ENCODE data around the gene PECR. TPM values are rescaled to one million over a fixed set of nuclear protein-coding genes. Genes with fewer than 3 reads are reported as not detected.

Gene PECR
- total and polyA plus RNA-seq, 10 of the 15 experiments (the other 5 are each of a cell fraction or from before 2014, with no cell fraction given) = 7.6 to 37.4 (median 25.7) TPM

GRCh38 chr2:216108967-216109921, 27.6 kb upstream of the PECR start, which contains the start of gene XRCC5 (continued):
- TF ChIP-seq MAX (IDR thresholded peaks at IDR 0.05; ENCODE audit: low read depth, low read length) = peak; percentile 71
- no peak for TF ChIP-seq BCL3 (IDR thresholded peaks at IDR 0.05; ENCODE audit: borderline replicate concordance, insufficient read depth, low read depth, low read length, poor library complexity, severe bottlenecking)
- no peak for TF ChIP-seq BRCA1 (IDR thresholded peaks at IDR 0.05; ENCODE audit: low read depth, low read length)
- no peak for TF ChIP-seq KDM1A (IDR thresholded peaks at IDR 0.05; ENCODE audit: borderline replicate concordance)
- peak; percentile 87 to 100; a peak in 3 of 4 replicates for TF ChIP-seq ETV6 (conservative IDR thresholded peaks at IDR 0.05 in 1 of 2, IDR thresholded peaks at IDR 0.05 in 1 of 2; ENCODE audit: borderline replicate concordance in 1 of 2, low read depth in 1 of 2)
- TF ChIP-seq TAF1 (IDR thresholded peaks at IDR 0.05; ENCODE audit: borderline replicate concordance, low read depth, low read length) = peak; percentile 93
- 0 out of 2 replicates have a peak, but pooled peaks have one; percentile 8 for TF ChIP-seq CBX5 (IDR thresholded peaks at IDR 0.05; ENCODE audit: low read depth)
- TF ChIP-seq ZBTB4 (CRISPR knock-in tag; IDR thresholded peaks at IDR 0.05) = no peak
- TF ChIP-seq E4F1 (IDR thresholded peaks at IDR 0.05; ENCODE audit: borderline replicate concordance, partially characterized antibody) = peak; percentile 87
- no peak for TF ChIP-seq BCL11A (IDR thresholded peaks at IDR 0.05; ENCODE audit: low read depth, low read length)
- TF ChIP-seq IRF4 (IDR thresholded peaks at IDR 0.05; ENCODE audit: low read depth, low read length) = 0 out of 2 replicates have a peak, but pooled peaks have one; percentile 47
- no peak; the same call in 1 of the 2 replicates for TF ChIP-seq NKRF (conservative IDR thresholded peaks at IDR 0.05)
- TF ChIP-seq PKNOX1 (IDR thresholded peaks at IDR 0.05) = peak; percentile 25; the same call in 1 of the 2 replicates
- TF ChIP-seq YBX1 (IDR thresholded peaks at IDR 0.05) = no peak
- peak; percentile 100 for TF ChIP-seq IKZF1 (conservative IDR thresholded peaks at IDR 0.05)
- no peak for TF ChIP-seq TCF3 (IDR thresholded peaks at IDR 0.05; ENCODE audit: borderline replicate concordance, insufficient read depth, low read depth, low read length)
- no peak for TF ChIP-seq KAT2A (conservative IDR thresholded peaks at IDR 0.05; ENCODE audit: control insufficient read depth, low read depth, low read length)

Measured in GM12878 (cell line).